AG04450 (cell line): ENCODE data around the gene IFIT2. TPM values are rescaled to one million over a fixed set of nuclear protein-coding genes. Genes with fewer than 3 reads are reported as not detected.

Source experiments
- CTCF ChIA-PET: fragments of 300-600, 350-600 bp; formaldehyde crosslinking; extraction: SDS; loops from one replicate; lab custom pipeline; 2022; ENCODE audit warnings: antibody characterized with exemption, inconsistent platforms; lab: Charles Lee
- POLR2A ChIA-PET: fragments of 350-600 bp; formaldehyde crosslinking; extraction: SDS; loops from one replicate; lab custom pipeline; 2021; ENCODE audit warnings: antibody characterized with exemption, inconsistent platforms; lab: Yijun Ruan, JAX
- DNase-seq: peaks from one replicate; pipeline ENCODE4 v3.0.0-alpha.2; 2011; ENCODE audit warnings: low read depth, low spot score
- H3K27ac ChIP-seq: one replicate; pipeline ENCODE4 v1.5.1; 2012; ENCODE audit warnings: low read depth, low read length, control low read depth
- H3K27me3 ChIP-seq: one replicate; pipeline ENCODE4 v1.6.0; 2012; ENCODE audit warnings: low read length; ENCODE audit not compliant: control insufficient read depth, insufficient read depth
- H3K4me3 ChIP-seq: 2 replicates; pipeline ENCODE4 v1.5.1; 2011; ENCODE audit warnings: mild to moderate bottlenecking, low read depth, low read length, control low read depth
- H3K9me3 ChIP-seq: 2 replicates; pipeline ENCODE4 v1.5.1; 2012; ENCODE audit warnings: low read length; ENCODE audit not compliant: control insufficient read depth, insufficient read depth
- polyA plus RNA-seq: library from polyadenylated mRNA; depleted of rRNA; stranded (reverse); fragments of >200 nt; gene quantifications from 2 replicates; pipeline ENCODE4 v1.2.3, GENCODE V29; 2011; rRNA removed
- TF ChIP-seq, protein P1 (sequence below): IDR thresholded peaks from 2 replicates; pipeline ENCODE4 v1.5.1; 2011; ENCODE audit warnings: low read depth, low read length, control low read depth, inconsistent platforms

Gene IFIT2
- polyA plus RNA-seq, 1 experiment: 3.8 TPM

GRCh38 chr10:89357975-89358374 is 56.1 kb downstream of the IFIT2 start:
- TF ChIP-seq, protein P1, sequence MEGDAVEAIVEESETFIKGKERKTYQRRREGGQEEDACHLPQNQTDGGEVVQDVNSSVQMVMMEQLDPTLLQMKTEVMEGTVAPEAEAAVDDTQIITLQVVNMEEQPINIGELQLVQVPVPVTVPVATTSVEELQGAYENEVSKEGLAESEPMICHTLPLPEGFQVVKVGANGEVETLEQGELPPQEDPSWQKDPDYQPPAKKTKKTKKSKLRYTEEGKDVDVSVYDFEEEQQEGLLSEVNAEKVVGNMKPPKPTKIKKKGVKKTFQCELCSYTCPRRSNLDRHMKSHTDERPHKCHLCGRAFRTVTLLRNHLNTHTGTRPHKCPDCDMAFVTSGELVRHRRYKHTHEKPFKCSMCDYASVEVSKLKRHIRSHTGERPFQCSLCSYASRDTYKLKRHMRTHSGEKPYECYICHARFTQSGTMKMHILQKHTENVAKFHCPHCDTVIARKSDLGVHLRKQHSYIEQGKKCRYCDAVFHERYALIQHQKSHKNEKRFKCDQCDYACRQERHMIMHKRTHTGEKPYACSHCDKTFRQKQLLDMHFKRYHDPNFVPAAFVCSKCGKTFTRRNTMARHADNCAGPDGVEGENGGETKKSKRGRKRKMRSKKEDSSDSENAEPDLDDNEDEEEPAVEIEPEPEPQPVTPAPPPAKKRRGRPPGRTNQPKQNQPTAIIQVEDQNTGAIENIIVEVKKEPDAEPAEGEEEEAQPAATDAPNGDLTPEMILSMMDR: no peak
- Histone ChIP-seq H3K9me3 (no peaks in the 10 kb centered on the region), H3K27ac (no peak overlapping the region), H3K4me3 (no peak overlapping the region), H3K27me3 (no peaks in the 10 kb centered on the region)
- no peak for DNase-seq
- POLR2A ChIA-PET: no interaction called here
- CTCF ChIA-PET: interaction anchor here (1.9 to 2.0 kb wide), 2 partner anchors 11 to 12 kb away, joined by 8 to 11 read pairs; no protein-coding TSS in a partner anchor

Other genes starting within 250 kb of the IFIT2 start
- gene CH25H, start 94.7 kb upstream of the IFIT2 start, polyA plus RNA-seq: 0.71 and 1.1 TPM in 2 replicates
- 48.8 and 51.6 TPM in 2 replicates for gene LIPA, start 50.3 kb upstream of the IFIT2 start, polyA plus RNA-seq
- gene IFIT3, start 26.0 kb downstream of the IFIT2 start, polyA plus RNA-seq: 6.3 and 8.7 TPM in 2 replicates
- gene IFIT1B, start 76.0 kb downstream of the IFIT2 start, polyA plus RNA-seq: not detected in 2 replicates
- 24.3 and 32.8 TPM in 2 replicates for gene IFIT1, start 90.6 kb downstream of the IFIT2 start, polyA plus RNA-seq
- gene IFIT5, start 112.5 kb downstream of the IFIT2 start, polyA plus RNA-seq: 11.2 and 14.9 TPM in 2 replicates
- gene SLC16A12, start 233.5 kb downstream of the IFIT2 start, polyA plus RNA-seq: 1.3 and 1.5 TPM in 2 replicates